ENCODE measurements around the gene ZNF319.

The ZNF319 gene

DNA sequence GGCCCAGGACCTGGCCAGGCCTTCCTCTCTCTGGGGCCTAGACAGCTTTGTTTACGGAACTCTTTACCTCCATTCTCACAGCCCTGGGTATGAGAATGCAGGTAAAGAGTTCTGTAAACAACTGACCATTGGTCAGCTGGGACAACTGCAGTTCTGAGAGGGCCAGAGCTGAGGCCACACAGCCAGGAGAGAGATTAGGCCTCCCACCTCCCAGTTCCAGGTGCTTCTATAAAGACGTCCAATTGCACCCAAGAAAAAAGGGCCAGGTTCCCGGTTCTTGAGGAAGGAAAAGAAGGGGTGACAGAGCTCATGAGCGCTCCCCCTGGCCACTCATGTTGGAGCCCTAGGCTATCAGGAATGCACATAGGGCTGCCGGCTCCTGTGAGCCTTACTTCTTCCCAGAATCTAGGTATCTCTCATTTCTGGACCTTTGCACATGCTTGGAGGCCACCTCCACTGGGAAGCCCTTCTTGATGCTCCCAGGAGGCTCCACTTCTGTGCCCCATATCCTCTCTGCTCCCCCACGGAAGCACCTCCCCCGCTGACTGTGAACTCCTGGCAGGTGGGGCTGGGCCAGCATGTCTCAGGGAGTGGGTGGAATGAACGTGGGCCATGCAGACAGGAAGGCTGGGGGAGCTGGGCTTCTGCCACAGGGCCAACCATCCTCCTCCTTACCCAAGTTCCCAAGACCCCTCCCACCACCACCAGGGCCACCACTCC is 42.6 kb downstream of the ZNF319 start:
- DNase-seq (ENCODE audit: low read depth in 1 of 2, low spot score in 1 of 2), result no peak

DNA sequence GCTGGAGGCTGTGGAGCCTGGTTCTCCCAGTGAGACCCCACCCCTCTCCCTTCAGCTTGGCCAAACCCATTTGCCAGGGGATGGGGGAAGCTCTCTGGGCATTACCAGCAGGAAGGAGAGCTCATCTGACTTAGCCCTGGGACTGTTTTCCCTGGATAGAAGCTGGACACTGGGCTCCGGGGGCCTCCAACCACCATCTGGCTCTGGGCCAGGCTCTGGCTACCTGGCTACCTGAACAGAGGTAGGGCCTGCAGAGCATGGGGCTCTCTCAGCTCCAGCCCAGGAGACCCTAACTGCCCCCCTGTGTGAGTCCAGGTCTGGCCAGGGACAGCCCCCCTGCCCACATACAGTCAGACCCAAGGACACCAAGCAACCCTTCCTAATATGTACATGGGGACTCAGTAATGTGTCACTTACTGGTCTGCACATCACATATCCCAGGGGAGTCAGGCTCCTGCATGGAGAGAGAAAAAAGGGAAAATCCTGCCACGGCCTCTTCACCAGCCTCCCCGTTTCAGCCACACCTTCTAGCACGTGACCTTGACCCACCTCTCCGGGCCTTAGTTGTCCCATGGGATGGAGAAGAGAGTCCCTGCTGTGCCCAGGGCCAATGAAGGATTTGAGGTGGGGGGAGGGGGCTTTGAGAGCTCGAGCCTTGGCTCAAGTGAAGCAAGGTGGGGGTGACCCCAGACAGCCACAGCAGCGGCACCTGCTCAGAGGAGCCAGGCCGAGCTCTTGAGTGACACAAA is 43.4 kb downstream of the ZNF319 start:
- DNase-seq (ENCODE audit: low read depth in 1 of 2, low spot score in 1 of 2), result no peak

DNA sequence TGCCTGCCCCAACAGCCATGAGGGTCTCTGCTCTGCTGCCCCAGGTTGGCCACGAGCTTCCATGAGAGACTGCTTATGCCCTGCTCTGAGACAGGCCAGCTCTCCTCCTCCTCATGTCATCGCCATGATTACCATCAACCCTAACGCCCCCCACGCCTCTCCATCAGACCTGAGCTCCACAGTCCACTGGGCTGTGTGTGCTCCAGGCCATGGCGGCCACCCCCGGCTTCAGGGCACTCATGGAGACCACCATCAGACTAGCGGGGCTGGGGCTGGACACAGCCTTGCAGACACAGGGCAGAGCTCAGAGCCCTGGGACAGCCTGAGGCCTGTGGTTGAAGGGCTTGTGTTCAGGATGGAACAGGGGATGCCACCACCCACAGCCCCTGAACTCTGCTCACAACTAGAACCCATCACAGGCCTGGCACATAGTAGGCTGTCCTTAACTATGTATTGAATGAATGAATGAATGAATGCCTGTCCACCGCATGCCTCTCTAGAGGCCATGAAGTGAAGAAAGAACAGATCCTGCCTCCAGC is 44.1 kb downstream of the ZNF319 start:
- no peak for DNase-seq (ENCODE audit: low read depth in 1 of 2, low spot score in 1 of 2)

DNA sequence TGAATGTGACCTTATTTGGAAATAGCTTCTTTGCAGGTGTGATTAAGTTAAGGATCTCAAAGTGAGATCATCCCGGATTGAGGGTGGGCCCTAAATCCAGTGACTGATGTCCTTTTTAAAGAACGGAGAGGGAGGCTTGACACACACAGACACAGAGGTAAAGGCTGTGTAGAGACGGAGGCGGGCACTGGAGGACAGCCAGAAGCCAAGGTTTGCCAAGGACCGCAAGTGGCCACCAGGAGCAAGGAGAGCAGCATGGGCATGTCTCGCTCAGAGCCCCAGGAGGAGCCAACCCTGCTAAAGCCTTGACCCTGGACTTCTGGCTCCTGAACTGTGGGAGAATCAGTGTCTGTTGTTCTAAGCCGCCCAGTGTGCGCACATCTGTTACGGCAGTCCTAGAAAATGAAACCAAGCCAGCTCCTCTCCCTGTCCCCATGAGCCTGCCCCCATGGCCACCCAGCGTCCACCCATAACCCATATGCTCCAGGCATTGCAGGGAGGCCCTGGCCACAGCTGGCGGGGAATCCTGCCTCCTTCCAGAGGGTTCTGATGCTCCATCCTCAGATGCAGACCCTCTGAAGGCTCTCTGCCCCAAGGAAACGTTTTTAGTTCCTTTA is 44.8 kb downstream of the ZNF319 start:
- no peak for DNase-seq (ENCODE audit: low read depth in 1 of 2, low spot score in 1 of 2)

DNA sequence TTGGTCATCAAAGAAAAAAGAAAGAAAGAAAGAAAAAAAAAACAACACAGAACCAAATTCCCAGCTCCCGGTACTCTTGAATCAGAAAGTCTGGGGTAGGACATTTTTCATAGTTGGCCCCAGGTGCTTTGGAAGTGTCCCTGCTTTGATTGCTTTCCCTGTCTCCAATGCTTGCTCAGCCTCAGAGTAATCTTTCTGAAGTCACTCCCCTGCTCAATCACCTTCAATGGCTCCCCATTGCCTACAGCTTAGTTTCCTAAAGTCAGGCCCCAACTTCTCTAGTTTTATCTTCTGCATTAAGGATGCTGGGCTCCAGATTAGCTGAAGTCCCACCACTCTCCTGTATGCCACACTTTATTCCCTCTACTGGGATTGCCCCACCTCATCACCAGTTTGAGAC is 46.6 kb downstream of the ZNF319 start:
- no peak for DNase-seq (ENCODE audit: low read depth in 1 of 2, low spot score in 1 of 2)

DNA sequence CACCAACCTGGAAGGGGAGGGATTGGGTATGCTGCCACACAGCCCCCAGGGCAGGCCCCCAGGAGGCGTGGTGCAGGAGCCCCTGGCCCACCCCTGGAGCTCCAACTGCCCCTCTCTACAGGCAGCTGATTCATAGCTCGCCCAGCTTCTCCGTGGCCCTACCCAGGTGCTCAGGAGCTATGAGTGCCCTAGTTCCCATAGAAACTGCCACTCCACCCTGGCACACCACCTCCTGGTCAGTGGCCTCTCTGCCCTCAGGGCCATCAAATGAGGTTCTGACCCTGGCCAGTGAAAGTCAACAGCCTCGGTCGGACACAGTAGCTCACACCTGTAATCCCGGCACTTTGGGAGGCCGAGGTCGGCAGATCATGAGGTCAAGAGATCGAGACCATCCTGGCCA is 47.6 kb downstream of the ZNF319 start:
- no peak for DNase-seq (ENCODE audit: low read depth in 1 of 2, low spot score in 1 of 2)

DNA sequence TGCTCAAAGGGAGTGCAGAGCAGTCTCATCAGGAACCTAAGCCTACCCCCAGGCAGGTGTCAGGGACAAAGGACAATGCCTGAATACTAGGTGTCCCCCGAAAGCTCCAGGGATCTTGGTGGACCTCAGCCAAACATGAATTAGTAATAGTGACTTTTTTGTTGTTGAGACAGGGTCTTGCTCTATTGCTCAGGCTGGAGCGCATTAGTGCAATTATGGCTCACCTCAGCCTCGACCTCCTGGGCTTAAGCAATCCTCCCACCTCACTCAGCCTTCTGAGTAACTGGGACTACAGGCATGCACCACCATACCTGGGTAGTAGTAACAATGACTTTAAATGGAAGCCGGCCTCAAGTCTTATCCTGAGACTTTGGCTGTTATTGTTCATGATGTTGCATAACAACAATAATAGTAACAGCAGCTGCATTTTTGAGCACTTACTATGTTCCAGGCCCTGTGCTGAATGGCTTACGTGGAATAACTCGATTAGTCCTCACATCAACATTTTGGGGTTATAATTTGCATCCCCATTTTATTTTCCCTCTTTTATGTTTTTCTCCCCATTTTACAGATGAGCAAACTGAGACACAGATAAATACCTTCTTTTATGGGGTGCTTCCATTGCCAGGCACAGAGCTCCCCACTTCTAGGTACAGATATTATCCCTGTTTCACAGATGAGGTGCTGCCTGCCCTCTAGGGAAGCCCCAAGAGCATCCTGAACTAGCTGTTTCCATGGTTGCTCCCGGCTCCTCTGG is 49.1 kb downstream of the ZNF319 start:
- DNase-seq (ENCODE audit: low read depth in 1 of 2, low spot score in 1 of 2), result no peak

DNA sequence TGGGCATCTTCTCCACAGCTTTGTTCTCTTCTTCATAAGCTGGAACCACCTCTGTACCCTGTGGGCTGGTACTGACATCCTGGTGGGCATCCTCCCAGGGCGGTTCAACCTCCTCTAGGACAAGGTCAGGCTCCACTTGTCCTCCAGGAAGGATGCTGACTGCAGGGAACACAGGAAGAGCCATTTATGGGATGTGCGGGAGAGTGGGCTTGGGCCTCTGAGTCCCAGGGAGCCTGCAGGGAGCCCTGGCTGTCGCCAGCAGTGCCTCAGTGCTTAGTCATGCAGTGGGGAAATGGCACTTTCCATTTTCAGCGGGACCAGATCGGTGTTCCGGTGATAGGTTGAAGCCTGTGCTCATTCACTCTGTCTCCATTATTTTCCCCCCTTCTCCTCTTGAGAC is 50.1 kb downstream of the ZNF319 start:
- DNase-seq (ENCODE audit: low read depth in 1 of 2, low spot score in 1 of 2), result no peak

DNA sequence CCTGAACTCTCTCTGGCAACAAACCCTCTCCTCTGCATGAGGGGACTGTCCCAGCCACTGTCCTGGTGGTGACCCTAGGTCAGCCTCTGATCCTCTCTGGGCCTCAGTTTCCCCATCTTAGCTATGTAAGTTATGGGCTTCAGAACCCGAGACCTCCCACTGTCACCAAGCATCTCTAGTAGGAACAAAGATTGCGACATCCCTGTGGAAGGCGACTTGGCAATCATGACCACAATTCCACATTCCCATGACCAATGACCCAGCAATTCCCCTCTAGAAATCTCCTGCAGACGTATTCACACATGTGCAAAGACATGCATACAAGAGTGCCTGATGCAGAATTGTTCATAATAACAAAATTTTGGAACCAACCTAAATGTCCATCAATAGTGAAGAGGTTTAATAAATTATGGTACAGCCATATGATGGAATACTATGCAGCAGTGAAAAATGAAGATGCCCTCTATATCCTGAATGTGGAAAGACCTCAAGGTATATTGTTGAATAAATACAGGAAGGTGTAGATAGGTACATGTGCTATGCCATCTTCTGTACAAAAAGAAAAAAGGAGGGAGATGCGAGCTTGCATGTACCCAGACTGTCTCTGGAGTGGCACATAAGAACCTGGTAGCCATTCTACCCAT is 50.8 kb downstream of the ZNF319 start:
- no peak for DNase-seq (ENCODE audit: low read depth in 1 of 2, low spot score in 1 of 2)

DNA sequence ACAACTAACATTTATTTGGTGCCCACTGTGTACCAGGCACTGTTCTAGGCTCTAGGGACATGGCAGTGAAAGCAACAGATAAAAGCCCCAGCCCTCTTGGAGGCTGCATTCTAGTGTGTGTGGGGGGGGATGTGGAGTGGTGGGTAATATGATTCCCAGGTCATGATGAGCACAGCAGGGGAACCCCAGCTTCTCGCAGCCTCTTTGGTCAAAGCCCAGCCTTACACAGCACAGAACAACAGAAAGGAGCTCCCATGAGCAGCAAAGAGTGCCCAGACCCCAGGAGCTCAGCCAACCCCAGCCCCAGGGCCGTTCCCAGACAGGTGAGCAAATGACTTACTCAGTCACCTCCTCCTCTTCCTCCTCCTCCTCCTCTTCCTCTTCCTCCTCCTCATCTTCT is 51.5 kb downstream of the ZNF319 start:
- DNase-seq (ENCODE audit: low read depth in 1 of 2, low spot score in 1 of 2), result no peak

DNA sequence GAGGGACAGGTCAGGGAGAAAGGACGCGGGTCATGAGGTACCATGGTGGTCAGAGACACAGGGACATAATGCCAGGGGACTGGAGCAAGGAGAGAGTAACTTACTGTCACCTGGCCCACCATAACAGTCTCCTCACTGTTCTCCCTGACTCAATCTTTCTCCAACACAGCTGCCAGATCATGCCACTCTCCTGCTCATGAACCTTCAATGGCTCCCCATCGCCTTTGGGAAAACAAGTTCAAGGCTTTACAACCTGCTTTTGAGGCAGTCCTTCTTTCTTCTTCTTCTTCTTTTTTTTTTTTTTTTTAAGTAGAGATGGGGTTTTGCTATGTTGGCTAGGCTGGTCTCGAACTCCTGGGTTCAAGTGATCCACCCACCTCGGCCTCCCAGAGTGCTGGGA is 52.4 kb downstream of the ZNF319 start:
- DNase-seq (ENCODE audit: low read depth in 1 of 2, low spot score in 1 of 2), result no peak

DNA sequence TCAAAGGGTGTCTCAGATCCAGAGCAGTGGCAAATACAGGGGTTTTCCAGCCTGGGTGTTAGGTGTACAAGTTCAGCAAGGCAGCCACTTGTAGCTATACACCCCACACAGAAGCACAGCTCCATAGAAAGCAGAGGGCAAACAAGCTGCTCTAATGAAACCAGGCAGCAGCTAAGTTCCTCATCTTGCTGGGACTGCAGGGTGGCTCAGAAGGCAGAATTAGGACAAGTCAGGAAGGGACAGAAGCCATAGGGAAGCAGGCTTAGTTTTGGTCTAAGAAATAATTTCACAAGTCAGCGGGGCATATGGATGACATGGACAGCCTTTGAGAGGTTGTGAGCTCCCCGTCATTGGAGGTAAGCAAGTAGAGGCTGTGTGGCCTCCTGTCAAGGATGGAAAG is 53.2 kb downstream of the ZNF319 start:
- DNase-seq (ENCODE audit: low read depth in 1 of 2, low spot score in 1 of 2), result no peak

DNA sequence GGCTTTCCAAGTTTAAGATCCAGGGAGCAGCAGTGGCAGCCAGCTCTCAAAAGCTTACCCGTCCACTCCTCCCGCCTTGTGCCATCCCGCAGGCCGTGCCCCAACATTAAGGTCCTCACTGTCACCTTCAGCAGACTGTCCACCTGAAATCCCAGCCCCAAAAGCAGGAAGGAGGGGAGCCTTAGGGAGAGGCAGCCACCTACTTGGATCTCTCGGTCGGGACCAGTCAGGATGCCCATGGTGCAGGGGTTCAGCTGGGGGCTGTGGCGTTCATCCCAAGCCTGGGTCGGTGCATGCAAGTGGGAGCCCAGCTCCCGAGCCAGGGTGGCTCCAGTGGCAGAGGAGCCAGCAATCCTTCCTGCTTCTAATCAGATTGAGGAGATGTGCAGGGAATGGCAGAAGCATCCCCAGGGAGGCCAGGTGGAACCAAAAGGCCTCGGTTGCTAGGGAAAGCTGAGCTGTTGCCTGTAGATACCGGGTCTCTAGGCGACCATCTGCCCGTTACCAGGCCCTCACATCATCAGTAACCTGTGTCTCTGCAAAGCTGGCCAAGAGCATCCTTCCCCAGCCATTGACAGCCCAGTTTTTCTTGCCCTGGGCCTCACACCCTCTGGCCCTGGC is 54.2 kb downstream of the ZNF319 start:
- no peak for DNase-seq (ENCODE audit: low read depth in 1 of 2, low spot score in 1 of 2)

DNA sequence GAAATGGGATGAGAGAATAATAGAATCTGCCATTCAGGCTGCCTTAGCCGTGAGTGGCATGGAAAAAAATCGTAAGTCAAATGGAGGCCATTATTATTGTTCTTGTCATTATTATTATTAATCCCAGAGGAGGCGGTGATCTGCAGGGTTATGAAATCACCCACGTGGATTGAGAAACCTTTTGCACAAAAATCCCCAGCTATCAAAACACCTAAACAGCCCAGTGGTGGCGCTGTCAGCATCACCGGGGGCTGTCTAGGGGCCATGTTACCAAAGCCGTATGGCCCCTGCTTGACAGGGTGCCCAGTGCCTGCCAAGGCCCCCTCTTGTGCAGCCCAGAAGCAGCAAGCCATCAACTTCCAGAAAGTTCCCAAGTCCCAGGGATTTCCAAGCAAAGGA is 54.7 kb downstream of the ZNF319 start:
- DNase-seq (ENCODE audit: low read depth in 1 of 2, low spot score in 1 of 2), result no peak

DNA sequence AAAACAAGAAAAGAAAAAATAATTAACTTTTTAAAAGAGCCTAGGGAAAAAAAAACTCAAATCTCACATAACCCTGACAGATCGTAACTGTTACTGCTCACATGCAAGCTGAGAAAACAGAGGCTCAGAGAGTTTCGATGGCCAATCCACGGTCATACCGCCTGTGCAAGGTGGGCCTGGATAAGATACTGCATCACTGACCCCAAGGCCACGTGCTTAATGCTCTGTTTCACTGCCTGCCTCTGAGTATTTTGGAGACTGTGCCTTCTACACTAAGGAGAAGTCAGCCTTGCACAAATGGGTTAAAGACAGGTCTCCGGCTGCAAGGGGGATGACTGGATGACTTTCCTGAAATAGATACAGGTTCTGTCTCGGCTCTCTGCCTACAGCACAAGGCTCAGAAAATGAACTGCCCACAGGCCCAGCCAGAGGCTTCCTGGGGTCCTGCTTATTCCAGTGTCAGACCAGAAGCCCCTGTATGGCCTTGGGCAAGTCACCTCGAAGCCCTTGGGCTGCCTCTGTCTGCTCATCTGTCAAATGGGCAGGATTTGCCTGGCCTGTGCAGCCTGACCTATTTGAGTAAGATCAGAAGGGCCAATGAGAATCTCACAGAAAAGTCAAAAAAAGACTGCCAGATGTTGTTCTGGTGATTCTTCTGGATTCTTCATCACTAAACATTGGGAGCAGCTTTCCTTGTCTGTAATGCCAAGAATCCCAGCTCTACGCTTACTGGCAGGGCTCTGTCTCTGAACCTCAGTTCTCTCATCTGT is 55.3 kb downstream of the ZNF319 start:
- DNase-seq (ENCODE audit: low read depth in 1 of 2, low spot score in 1 of 2), result no peak
